Vagina (tissue), 2 donors: Measurements from ENCODE around the gene SCAF8.

ENCODE experiments used
- CTCF ChIP-seq, 3 experiments: fragments of 450-650 bp in 2 of 3; fragments of 200-600 bp in 1 of 3; sonication (generic) in 1 of 3; IDR thresholded peaks; one replicate each; pipeline ENCODE4 v1.5.1; 2017 to 2019; ENCODE audit warnings: antibody characterized with exemption in 3 of 3, mild to moderate bottlenecking in 2 of 3, moderate library complexity in 2 of 3
- POLR2AphosphoS5 ChIP-seq, 2 donors: sonication (generic); formaldehyde crosslinking; IDR thresholded peaks; one replicate each; pipeline ENCODE4 v1.9.0; 2017; ENCODE audit warnings: antibody characterized with exemption in 2 of 2, mild to moderate bottlenecking in 2 of 2, low read depth in 1 of 2; ENCODE audit not compliant: insufficient read depth in 1 of 2

- TF ChIP-seq CTCF (IDR thresholded peaks at IDR 0.05) (no peak), POLR2AphosphoS5 (IDR thresholded peaks at IDR 0.05; ENCODE audit: insufficient read depth in 1 of 2, low read depth in 1 of 2) (no peak)
These were observed 114.1 kb downstream of the SCAF8 start for GRCh38 chr6:154847318-154847717.
